HCT116 (cell line): Measurements from ENCODE around the gene GNLY. TPM values are rescaled to one million over a fixed set of nuclear protein-coding genes. Genes with fewer than 3 reads are reported as not detected.

Source experiments
- ATAC-seq: fragments of 200-7000 bp; cut with Tn5 transposase; 2 replicates; pipeline ENCODE4 v1.9.1; 2020; ENCODE audit warnings: mild to moderate bottlenecking, moderate library complexity
- BruUV-seq: library from RNA; stranded (reverse); fragments of 400-500 nt; replicated peaks from 2 replicates; lab custom pipeline; 2021; lab: Mats Ljungman, UMichigan
- CTCF ChIA-PET: fragments of 300-600 bp; sonication (Branson Sonifier 250); formaldehyde crosslinking; loops from one replicate; lab custom pipeline; 2021; ENCODE audit warnings: antibody characterized with exemption; lab: Charles Lee
- POLR2A ChIA-PET: fragments of 300-600, 350-600 bp; sonication (Branson Sonifier 250); formaldehyde crosslinking; loops from one replicate; lab custom pipeline; 2021; ENCODE audit warnings: antibody characterized with exemption; lab: Charles Lee
- RAD21 ChIA-PET, 2 experiments: fragments of 300-600 bp; sonication (Branson Sonifier 250); formaldehyde crosslinking; loops; one replicate each; lab custom pipeline; 2023; ENCODE audit warnings: low total read pairs in 2 of 2; ENCODE audit not compliant: uncharacterized antibody in 2 of 2, unreplicated experiment in 2 of 2, low non-redundant PET in 1 of 2; lab: Charles Lee
- DNase-seq: peaks from one replicate; pipeline ENCODE4 v3.0.0-alpha.2; 2010; ENCODE audit warnings: low read depth, low spot score
- H2AFZ ChIP-seq: fragments of 200-600 bp; shearing (Covaris generic), sonication (generic); 2 replicates; pipeline ENCODE4 v1.6.1; 2017; ENCODE audit warnings: low read depth, mixed run types, mixed read lengths, antibody characterized with exemption, low read length; ENCODE audit not compliant: poor library complexity, severe bottlenecking
- H3K27ac ChIP-seq: 2 replicates; pipeline ENCODE4 v1.5.1; 2012; ENCODE audit warnings: low read depth, low read length
- H3K27me3 ChIP-seq: fragments of 200-600 bp; sonication (generic); 2 replicates; pipeline ENCODE4 v1.6.1; 2016; ENCODE audit warnings: mixed run types, low read length, mixed read lengths; ENCODE audit not compliant: insufficient read depth
- H3K36me3 ChIP-seq, 2 experiments: fragments of 200-500 bp in 1 of 2; fragments of 200-600 bp in 1 of 2; sonication (Bioruptor generic) in 1 of 2; sonication (generic) in 1 of 2; 2 replicates each; pipeline versions ENCODE4 v1.5.1 to v1.6.1; 2014 to 2016; ENCODE audit warnings: low read length in 2 of 2, inconsistent platforms in 1 of 2, mixed read lengths in 1 of 2, mixed run types in 1 of 2; ENCODE audit not compliant: insufficient read depth in 2 of 2, control insufficient read depth in 1 of 2
- H3K4me1 ChIP-seq, 2 experiments: fragments of 200-600 bp in 1 of 2; sonication (generic) in 1 of 2; 2 replicates each; pipeline versions ENCODE4 v1.5.1 to v1.6.1; 2012 to 2017; ENCODE audit warnings: low read length in 2 of 2, inconsistent platforms in 1 of 2, mild to moderate bottlenecking in 1 of 2, mixed read lengths in 1 of 2, mixed run types in 1 of 2, moderate library complexity in 1 of 2; ENCODE audit not compliant: insufficient read depth in 2 of 2, control insufficient read depth in 1 of 2
- H3K4me2 ChIP-seq: fragments of 200-600 bp; sonication (generic); 2 replicates; pipeline ENCODE4 v1.6.1; 2017; ENCODE audit warnings: mixed run types, low read length, mixed read lengths
- H3K4me3 ChIP-seq, 2 experiments: fragments of 200-600 bp in 1 of 2; sonication (generic) in 1 of 2; replicated peaks in 1 of 2; 2 replicates each; pipeline ENCODE4 v1.5.1; 2011 to 2016; ENCODE audit warnings: low read length in 2 of 2, control low read depth in 1 of 2, low read depth in 1 of 2, mild to moderate bottlenecking in 1 of 2, mixed read lengths in 1 of 2, mixed run types in 1 of 2
- H3K79me2 ChIP-seq: fragments of 200-600 bp; sonication (generic); 2 replicates; pipeline ENCODE4 v1.6.1; 2017; ENCODE audit warnings: mild to moderate bottlenecking, mixed run types, low read length, moderate library complexity, mixed read lengths; ENCODE audit not compliant: insufficient read depth
- H3K9ac ChIP-seq: fragments of 200-600 bp; sonication (generic); 2 replicates; pipeline ENCODE4 v1.6.1; 2016; ENCODE audit warnings: low read length, mixed read lengths
- H3K9me2 ChIP-seq: fragments of 200-600 bp; sonication (generic), shearing (Covaris generic); 2 replicates; pipeline ENCODE4 v1.6.1; 2017; ENCODE audit warnings: mixed run types, mild to moderate bottlenecking, moderate library complexity; ENCODE audit not compliant: insufficient read depth
- H3K9me3 ChIP-seq, 2 experiments: fragments of 200-500 bp in 1 of 2; fragments of 200-600 bp in 1 of 2; sonication (Bioruptor generic) in 1 of 2; sonication (generic) in 1 of 2; 2 replicates each; pipeline ENCODE4 v1.6.1; 2014 to 2017; ENCODE audit warnings: low read length in 2 of 2, mixed read lengths in 2 of 2, inconsistent platforms in 1 of 2, low read depth in 1 of 2, mild to moderate bottlenecking in 1 of 2, mixed run types in 1 of 2, moderate library complexity in 1 of 2; ENCODE audit not compliant: control insufficient read depth in 1 of 2, insufficient read depth in 1 of 2
- H4K20me1 ChIP-seq: fragments of 200-600 bp; sonication (generic), shearing (Covaris generic); 2 replicates; pipeline ENCODE4 v1.6.1; 2017; ENCODE audit warnings: mixed run types, mild to moderate bottlenecking, moderate library complexity; ENCODE audit not compliant: insufficient read depth
- CBX3 ChIP-seq: IDR thresholded peaks from 2 replicates; pipeline ENCODE4 v1.6.1; 2012; ENCODE audit warnings: low read depth
- CEBPB ChIP-seq: IDR thresholded peaks from 2 replicates; pipeline ENCODE4 v1.6.1; 2012; ENCODE audit warnings: low read depth
- EGR1 ChIP-seq: IDR thresholded peaks from 2 replicates; pipeline ENCODE4 v1.6.1; 2012; ENCODE audit warnings: low read depth
- ELF1 ChIP-seq: IDR thresholded peaks from 2 replicates; pipeline ENCODE4 v1.6.1; 2012; ENCODE audit warnings: low read depth, borderline replicate concordance
- EZH2 ChIP-seq: fragments of 200-600 bp; sonication (generic); IDR thresholded peaks from 2 replicates; pipeline ENCODE4 v1.6.1; 2017; ENCODE audit warnings: antibody characterized with exemption, mixed run types
- EZH2phosphoT487 ChIP-seq: fragments of 200-600 bp; IDR thresholded peaks from 2 replicates; pipeline ENCODE4 v1.6.1; 2018; ENCODE audit warnings: antibody characterized with exemption, borderline replicate concordance
- FOSL1 ChIP-seq: IDR thresholded peaks from 2 replicates; pipeline ENCODE4 v1.6.1; 2012; ENCODE audit warnings: low read depth
- JUND ChIP-seq: IDR thresholded peaks from 2 replicates; pipeline ENCODE4 v1.6.1; 2012
- POLR2A ChIP-seq: IDR thresholded peaks from 2 replicates; pipeline ENCODE4 v1.7.0; 2011; ENCODE audit warnings: borderline replicate concordance; ENCODE audit not compliant: insufficient read depth, insufficient read length; ENCODE audit errors: extremely low read depth
- POLR2AphosphoS5 ChIP-seq: IDR thresholded peaks from 2 replicates; pipeline ENCODE4 v1.6.1; 2011; ENCODE audit warnings: mild to moderate bottlenecking, low read depth, low read length, moderate library complexity
- RAD21 ChIP-seq: IDR thresholded peaks from 2 replicates; pipeline ENCODE4 v1.6.1; 2012; ENCODE audit warnings: low read depth, mild to moderate bottlenecking
- SIN3A ChIP-seq: IDR thresholded peaks from 2 replicates; pipeline ENCODE4 v1.6.1; 2012; ENCODE audit warnings: low read depth
- SRF ChIP-seq: IDR thresholded peaks from 2 replicates; pipeline ENCODE4 v1.6.1; 2012; ENCODE audit warnings: low read depth
- TCF7L2 ChIP-seq: IDR thresholded peaks from 2 replicates; pipeline ENCODE4 v1.7.0; 2011; ENCODE audit warnings: borderline replicate concordance, inconsistent platforms; ENCODE audit not compliant: insufficient read depth, insufficient read length; ENCODE audit errors: extremely low read depth
- YY1 ChIP-seq: IDR thresholded peaks from 2 replicates; pipeline ENCODE4 v1.6.1; 2011; ENCODE audit warnings: low read length, low read depth, moderate library complexity, mild to moderate bottlenecking; ENCODE audit not compliant: insufficient replicate concordance; ENCODE audit errors: extremely low read depth
- ZFX ChIP-seq: fragments of 450-650 bp; IDR thresholded peaks from 2 replicates; pipeline ENCODE4 v1.6.1; 2017
- ZNF274 ChIP-seq: fragments of 200-500 bp; sonication (Bioruptor generic); IDR thresholded peaks from 2 replicates; pipeline ENCODE4 v1.6.1; 2014; ENCODE audit warnings: mild to moderate bottlenecking, low read depth, low read length, inconsistent platforms
- intact Hi-C: fragments of 100-400 bp; cut with micrococcal nuclease; formaldehyde crosslinking; loops from 2 replicates; pipeline ENCODE4 v1.10.0; 2022
- total RNA-seq: library from RNA; stranded (reverse); gene quantifications from one replicate; pipeline ENCODE4 v1.2.1, GENCODE V29; 2021; ENCODE audit not compliant: unreplicated experiment
- TF ChIP-seq, protein P1 (sequence below): IDR thresholded peaks from 2 replicates; pipeline ENCODE4 v1.6.1; 2012
- TF ChIP-seq, protein P2 (sequence below): IDR thresholded peaks from 2 replicates; pipeline ENCODE4 v1.6.1; 2011; ENCODE audit warnings: mild to moderate bottlenecking, low read length, moderate library complexity; ENCODE audit not compliant: insufficient replicate concordance; ENCODE audit errors: extremely low read depth

GNLY gene
- total RNA-seq, 1 experiment from 2014 or later = 0.74 TPM

- ChIA-PET RAD21 (no interaction called here), CTCF (no interaction called here), POLR2A (no interaction called here)
- DNase-seq = no peak
- Histone ChIP-seq H4K20me1 (no peaks in the 10 kb centered on the region), H3K9me3 (no peaks in the 10 kb centered on the region), H3K4me1 (peaks cover 9 to 20% of the 10 kb centered on the region in 2 experiments), H3K4me3 (no peak overlapping the region), H3K9me2 (no peaks in the 10 kb centered on the region), H3K36me3 (no peaks in the 10 kb centered on the region), H3K9ac (no peak overlapping the region), H3K27me3 (no peaks in the 10 kb centered on the region), H3K4me2 (no peak overlapping the region), H3K79me2 (no peaks in the 10 kb centered on the region), H3K27ac (no peak overlapping the region), H2AFZ (no peak overlapping the region)
- TF ChIP-seq TCF7L2 (no peak), ZNF274 (no peak), FOSL1 (no peak), SIN3A (no peak), SRF (no peak), EZH2phosphoT487 (no peak), RAD21 (no peak), ZFX (no peak), EGR1 (no peak), CBX3 (no peak), YY1 (no peak), CEBPB (no peak), POLR2AphosphoS5 (no peak), JUND (no peak), EZH2 (no peak), POLR2A (no peak), ELF1 (no peak)
- TF ChIP-seq, protein P1, sequence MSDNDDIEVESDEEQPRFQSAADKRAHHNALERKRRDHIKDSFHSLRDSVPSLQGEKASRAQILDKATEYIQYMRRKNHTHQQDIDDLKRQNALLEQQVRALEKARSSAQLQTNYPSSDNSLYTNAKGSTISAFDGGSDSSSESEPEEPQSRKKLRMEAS = no peak
- TF ChIP-seq, protein P2, sequence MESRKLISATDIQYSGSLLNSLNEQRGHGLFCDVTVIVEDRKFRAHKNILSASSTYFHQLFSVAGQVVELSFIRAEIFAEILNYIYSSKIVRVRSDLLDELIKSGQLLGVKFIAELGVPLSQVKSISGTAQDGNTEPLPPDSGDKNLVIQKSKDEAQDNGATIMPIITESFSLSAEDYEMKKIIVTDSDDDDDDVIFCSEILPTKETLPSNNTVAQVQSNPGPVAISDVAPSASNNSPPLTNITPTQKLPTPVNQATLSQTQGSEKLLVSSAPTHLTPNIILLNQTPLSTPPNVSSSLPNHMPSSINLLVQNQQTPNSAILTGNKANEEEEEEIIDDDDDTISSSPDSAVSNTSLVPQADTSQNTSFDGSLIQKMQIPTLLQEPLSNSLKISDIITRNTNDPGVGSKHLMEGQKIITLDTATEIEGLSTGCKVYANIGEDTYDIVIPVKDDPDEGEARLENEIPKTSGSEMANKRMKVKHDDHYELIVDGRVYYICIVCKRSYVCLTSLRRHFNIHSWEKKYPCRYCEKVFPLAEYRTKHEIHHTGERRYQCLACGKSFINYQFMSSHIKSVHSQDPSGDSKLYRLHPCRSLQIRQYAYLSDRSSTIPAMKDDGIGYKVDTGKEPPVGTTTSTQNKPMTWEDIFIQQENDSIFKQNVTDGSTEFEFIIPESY = no peak
- BruUV-seq = no TSS peak
- ATAC-seq = no peak
- intact Hi-C loops = no loop called here
These were observed 3.2 kb upstream of the GNLY start for GRCh38 chr2:85690932-85691331.
